ENCODE data around the gene FBXW7. TPM values are rescaled to one million over a fixed set of nuclear protein-coding genes. Genes with fewer than 3 reads are reported as not detected.
A peak's percentile ranks its signal among the peaks of the same experiment; 100 is the strongest.

The FBXW7 gene
- total RNA-seq, 1 experiment from 2014 or later = 27.1 TPM

DNA sequence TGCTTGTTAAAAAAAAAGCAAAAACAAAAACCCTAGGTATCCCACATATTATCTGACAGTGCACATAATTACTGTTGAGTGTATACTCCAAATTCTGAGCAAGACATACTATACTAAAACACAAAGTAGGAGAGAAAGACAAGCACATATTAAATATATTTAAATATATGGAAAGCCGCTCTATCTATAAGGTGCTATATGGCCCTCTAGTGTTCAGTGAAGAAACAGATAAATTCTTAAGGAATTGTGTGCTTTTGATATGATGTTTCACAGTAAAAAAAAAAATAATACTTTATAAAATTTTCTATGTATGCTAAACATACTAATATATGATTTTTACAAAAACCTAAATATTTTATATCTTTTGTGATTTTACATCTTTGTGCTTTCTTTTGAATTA lies 137.8 kb downstream of the FBXW7 start:
- no peak overlapping the region for H3K27ac ChIP-seq (ENCODE audit: insufficient read length, low read depth, low read length)
- no peak overlapping the region for H2BK12ac ChIP-seq (ENCODE audit: insufficient read length, low read depth, low read length)
- no peak overlapping the region for H2BK15ac ChIP-seq (ENCODE audit: low read depth, low read length)
- no peaks in the 10 kb centered on the region for H3K9me3 ChIP-seq (ENCODE audit: control insufficient read depth, low read depth, low read length)
- no peaks in the 10 kb centered on the region for H3K4me1 Mint-ChIP-seq
- no peak overlapping the region for H3K18ac ChIP-seq (ENCODE audit: insufficient read length, low read depth, low read length)
- H4K5ac ChIP-seq (ENCODE audit: insufficient read length, low read depth, low read length) = no peak overlapping the region
- H3K79me1 ChIP-seq (ENCODE audit: insufficient read depth, low read depth, low read length, poor library complexity, severe bottlenecking) = no peaks in the 10 kb centered on the region
- H3K23ac ChIP-seq (ENCODE audit: insufficient read length, low read depth, low read length) = no peak overlapping the region
- H2BK20ac ChIP-seq (ENCODE audit: low read depth, low read length, poor library complexity, severe bottlenecking) = no peak overlapping the region
- no peak overlapping the region for H4K8ac ChIP-seq (replicated peaks; ENCODE audit: insufficient read length, low read depth, low read length)
- no peaks in the 10 kb centered on the region for H3K4me1 ChIP-seq (ENCODE audit: insufficient read depth, low read length)
- H3K4me3 Mint-ChIP-seq = no peak overlapping the region
- H3K14ac ChIP-seq (ENCODE audit: insufficient read depth, low read length) = no peak overlapping the region
- no peak for DNase-seq
- no peak overlapping the region for H3K4ac ChIP-seq (ENCODE audit: low read depth, low read length)
- no peak overlapping the region for H3K56ac ChIP-seq (ENCODE audit: insufficient read length, low read depth, low read length)
- no peak overlapping the region for H2BK120ac ChIP-seq (ENCODE audit: low read depth, low read length, poor library complexity, severe bottlenecking)
- no peaks in the 10 kb centered on the region for H3K27me3 ChIP-seq (ENCODE audit: insufficient read depth, low read length)
- no peaks in the 10 kb centered on the region for H4K20me1 ChIP-seq (ENCODE audit: control insufficient read depth, insufficient read depth, insufficient read length)
- H2AFZ ChIP-seq (ENCODE audit: low read length) = no peak overlapping the region
- no peaks in the 10 kb centered on the region for H3K27me3 Mint-ChIP-seq (ENCODE audit: low read depth)
- H2BK5ac ChIP-seq (ENCODE audit: insufficient read length, low read length) = no peak overlapping the region
- no peak overlapping the region for H3K9ac ChIP-seq (ENCODE audit: extremely low read depth, insufficient read length, low read length)
- H3K27ac Mint-ChIP-seq = no peak overlapping the region
- 0 out of 2 replicates have a peak, but pooled peaks cover 2% of the 10 kb centered on the region for H3K79me2 ChIP-seq (ENCODE audit: insufficient read depth, low read length)
- no CpG with 5 or more reads among the region's 1 CpG for WGBS (ENCODE audit: extremely low coverage, insufficient read length, low lambda C conversion rate)
- no peak overlapping the region for H2AK5ac ChIP-seq (ENCODE audit: insufficient read length, low read length)
- no peak overlapping the region for H4K91ac ChIP-seq (ENCODE audit: insufficient read length, low read depth, low read length)
- no peaks in the 10 kb centered on the region; a peak in 1 of 7 replicates for H3K36me3 Mint-ChIP-seq (ENCODE audit: insufficient read depth in 1 of 3, low read depth in 3 of 3)
- TF ChIP-seq, protein P1, sequence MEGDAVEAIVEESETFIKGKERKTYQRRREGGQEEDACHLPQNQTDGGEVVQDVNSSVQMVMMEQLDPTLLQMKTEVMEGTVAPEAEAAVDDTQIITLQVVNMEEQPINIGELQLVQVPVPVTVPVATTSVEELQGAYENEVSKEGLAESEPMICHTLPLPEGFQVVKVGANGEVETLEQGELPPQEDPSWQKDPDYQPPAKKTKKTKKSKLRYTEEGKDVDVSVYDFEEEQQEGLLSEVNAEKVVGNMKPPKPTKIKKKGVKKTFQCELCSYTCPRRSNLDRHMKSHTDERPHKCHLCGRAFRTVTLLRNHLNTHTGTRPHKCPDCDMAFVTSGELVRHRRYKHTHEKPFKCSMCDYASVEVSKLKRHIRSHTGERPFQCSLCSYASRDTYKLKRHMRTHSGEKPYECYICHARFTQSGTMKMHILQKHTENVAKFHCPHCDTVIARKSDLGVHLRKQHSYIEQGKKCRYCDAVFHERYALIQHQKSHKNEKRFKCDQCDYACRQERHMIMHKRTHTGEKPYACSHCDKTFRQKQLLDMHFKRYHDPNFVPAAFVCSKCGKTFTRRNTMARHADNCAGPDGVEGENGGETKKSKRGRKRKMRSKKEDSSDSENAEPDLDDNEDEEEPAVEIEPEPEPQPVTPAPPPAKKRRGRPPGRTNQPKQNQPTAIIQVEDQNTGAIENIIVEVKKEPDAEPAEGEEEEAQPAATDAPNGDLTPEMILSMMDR (conservative IDR thresholded peaks at IDR 0.05) = peak; percentile 70
- no peak overlapping the region for H3K4me2 ChIP-seq (ENCODE audit: insufficient read depth, insufficient read length, low read length)
- H3K23me2 ChIP-seq (ENCODE audit: insufficient read length, low read depth, low read length, poor library complexity, severe bottlenecking) = no peaks in the 10 kb centered on the region
- H3T11ph ChIP-seq (ENCODE audit: low read length) = no peak overlapping the region
- H3K9me3 Mint-ChIP-seq = no peaks in the 10 kb centered on the region
